GM12864 (cell line): ENCODE results near the gene POU3F1.
"Not testable (repeated sequence)": the region's sequence is repeated elsewhere in the genome, so short reads cannot be mapped to it uniquely, and the experiment has no call there.

ENCODE experiments used
- DNase-seq: peaks from one replicate; pipeline ENCODE4 v3.0.0-alpha.2; 2011; ENCODE audit warnings: low read depth
- H3K4me3 ChIP-seq: 2 replicates; pipeline ENCODE4 v1.5.1; 2011; ENCODE audit warnings: mild to moderate bottlenecking, low read depth, low read length, control low read depth
- TF ChIP-seq, protein P1 (sequence below): IDR thresholded peaks from 2 replicates; pipeline ENCODE4 v1.5.1; 2011; ENCODE audit warnings: low read depth, mild to moderate bottlenecking, moderate library complexity, low read length, control low read depth, inconsistent platforms; ENCODE audit errors: missing control alignments

Gene POU3F1

DNA sequence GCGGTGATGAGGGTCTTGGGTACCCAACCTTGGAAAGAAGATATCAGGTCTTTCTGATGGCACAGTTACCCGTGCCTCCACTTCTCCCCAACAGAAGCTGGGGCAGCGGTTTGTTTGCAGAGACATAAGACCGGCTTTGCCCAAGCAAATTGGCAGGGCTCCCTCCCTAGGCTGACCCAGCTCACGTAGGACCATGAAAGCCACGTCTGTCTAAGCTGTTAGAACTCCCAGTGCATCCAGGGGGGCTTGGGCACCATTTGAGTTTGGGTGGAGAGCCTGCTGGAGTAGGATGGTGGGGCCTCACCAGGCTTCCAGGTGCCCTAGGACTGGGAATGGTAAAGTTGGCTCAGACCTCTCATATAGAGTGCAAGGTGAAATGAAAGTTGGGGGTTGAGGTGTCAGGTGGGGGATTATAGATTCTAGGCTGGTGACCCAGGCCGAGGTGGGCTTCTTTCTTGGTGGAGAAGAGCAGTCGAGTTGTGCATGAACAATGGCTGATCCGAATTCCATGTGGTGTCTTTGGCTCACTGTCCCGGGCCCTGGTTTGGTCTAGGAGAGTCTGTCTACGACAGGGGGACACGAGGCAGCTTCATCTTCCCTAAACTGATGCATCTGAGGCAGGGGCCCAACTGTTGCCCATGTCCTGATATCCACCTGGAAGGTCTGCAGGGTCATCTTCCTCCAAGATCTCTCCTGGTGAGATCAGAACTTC lies 3.4 kb downstream of the POU3F1 start:
- TF ChIP-seq, protein P1, sequence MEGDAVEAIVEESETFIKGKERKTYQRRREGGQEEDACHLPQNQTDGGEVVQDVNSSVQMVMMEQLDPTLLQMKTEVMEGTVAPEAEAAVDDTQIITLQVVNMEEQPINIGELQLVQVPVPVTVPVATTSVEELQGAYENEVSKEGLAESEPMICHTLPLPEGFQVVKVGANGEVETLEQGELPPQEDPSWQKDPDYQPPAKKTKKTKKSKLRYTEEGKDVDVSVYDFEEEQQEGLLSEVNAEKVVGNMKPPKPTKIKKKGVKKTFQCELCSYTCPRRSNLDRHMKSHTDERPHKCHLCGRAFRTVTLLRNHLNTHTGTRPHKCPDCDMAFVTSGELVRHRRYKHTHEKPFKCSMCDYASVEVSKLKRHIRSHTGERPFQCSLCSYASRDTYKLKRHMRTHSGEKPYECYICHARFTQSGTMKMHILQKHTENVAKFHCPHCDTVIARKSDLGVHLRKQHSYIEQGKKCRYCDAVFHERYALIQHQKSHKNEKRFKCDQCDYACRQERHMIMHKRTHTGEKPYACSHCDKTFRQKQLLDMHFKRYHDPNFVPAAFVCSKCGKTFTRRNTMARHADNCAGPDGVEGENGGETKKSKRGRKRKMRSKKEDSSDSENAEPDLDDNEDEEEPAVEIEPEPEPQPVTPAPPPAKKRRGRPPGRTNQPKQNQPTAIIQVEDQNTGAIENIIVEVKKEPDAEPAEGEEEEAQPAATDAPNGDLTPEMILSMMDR = no peak
- no peak for DNase-seq
- H3K4me3 ChIP-seq = no peak overlapping the region

GRCh38 chr1:38041936-38042834 lies 4.4 kb downstream of the POU3F1 start:
- no peak for DNase-seq
- TF ChIP-seq, protein P1 = no peak
- no peak overlapping the region for H3K4me3 ChIP-seq

DNA sequence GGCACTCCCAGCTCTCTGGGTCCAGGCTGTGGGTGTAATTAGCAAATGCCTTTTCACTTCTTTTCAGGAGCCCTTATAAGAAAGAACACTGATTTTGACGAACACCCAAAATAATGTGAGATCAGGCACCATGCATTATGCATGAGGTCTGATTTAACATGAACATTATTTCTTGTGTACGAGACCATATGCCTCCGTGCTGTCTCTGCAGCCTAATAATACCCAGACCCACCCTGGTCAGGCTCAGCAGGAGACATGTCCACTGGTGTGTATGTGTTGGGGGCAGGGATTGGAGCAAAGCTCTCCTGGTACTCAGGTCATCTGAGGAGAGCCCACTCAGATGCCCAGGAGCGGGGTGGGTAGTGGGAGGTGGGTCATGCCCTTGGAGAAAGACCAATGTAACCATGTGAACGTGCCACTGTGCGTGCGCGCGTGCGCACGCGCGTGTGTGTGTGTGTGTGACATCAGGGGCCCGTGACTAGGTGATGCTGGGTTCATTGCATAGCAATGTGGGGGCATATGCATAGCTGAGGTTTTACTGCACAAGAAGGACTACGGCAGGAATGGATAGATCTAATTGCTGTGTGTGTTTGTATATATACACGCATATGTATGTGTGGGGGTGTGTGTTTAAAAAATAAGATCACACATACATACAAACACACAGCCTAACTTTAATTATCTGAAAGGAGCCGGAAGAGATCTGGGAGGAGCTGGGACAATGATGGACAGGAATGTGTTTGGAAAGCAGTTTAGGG lies 7.1 kb downstream of the POU3F1 start:
- TF ChIP-seq, protein P1 = no peak
- H3K4me3 ChIP-seq = no peak overlapping the region
- no peak for DNase-seq

DNA sequence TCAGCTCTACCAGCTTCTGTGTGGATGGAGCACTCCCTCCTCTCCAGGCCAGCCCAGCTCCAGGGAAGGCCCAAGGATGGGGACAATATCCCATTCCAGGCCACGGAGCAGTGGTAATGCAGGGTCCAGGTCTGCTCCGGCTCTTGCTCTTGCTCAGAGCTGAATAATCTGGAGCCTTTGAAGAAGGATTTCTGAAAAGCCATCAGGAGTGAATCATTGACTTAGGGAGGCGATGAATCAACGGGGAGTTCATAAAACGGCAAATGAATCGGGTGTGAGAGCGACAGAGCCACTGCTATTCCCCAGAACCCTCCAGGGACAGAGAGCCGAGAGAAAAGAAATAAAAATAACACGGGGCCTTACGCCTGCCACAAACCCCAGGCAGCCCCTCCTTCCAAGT lies 7.7 kb downstream of the POU3F1 start:
- no peak overlapping the region for H3K4me3 ChIP-seq
- TF ChIP-seq, protein P1 = no peak
- no peak for DNase-seq

GRCh38 chr1:38037221-38037939 lies 9.2 kb downstream of the POU3F1 start:
- no peak overlapping the region for H3K4me3 ChIP-seq
- TF ChIP-seq, protein P1 = peak; percentile 26
- DNase-seq = no peak

GRCh38 chr1:38034871-38035270 lies 11.7 kb downstream of the POU3F1 start:
- TF ChIP-seq, protein P1 = no peak
- no peak for DNase-seq
- H3K4me3 ChIP-seq = no peak overlapping the region

DNA sequence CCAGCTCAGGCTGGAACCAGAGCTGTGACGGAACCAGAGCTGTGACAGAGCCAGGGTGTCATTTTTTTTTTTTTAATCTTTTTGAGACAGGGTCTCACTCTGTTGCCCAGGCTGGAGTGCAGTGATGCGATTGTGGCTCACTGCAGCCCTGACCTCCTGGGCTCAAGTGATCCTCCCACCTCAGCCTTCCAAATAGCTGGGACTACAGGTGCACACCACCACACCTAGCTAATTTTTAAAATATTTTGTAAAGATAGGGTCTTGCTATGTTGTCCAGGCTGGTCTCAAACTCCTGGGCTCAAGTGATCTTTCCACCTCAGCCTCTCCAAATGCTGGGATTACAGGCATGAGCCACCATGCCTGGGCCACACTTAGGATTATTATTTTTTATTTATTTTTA lies 13.6 kb downstream of the POU3F1 start:
- not testable (repeated sequence) for DNase-seq, H3K4me3 ChIP-seq
